OCI-LY1 (cell line): Measurements from ENCODE around the gene MACROD2.

Experiments used
- H2AFZ ChIP-seq: fragments of 200-600 bp; sonication (generic), shearing (Covaris generic); 2 replicates; pipeline ENCODE4 v1.6.0; 2014; ENCODE audit warnings: antibody characterized with exemption, mild to moderate bottlenecking, low read length
- H3F3A ChIP-seq: fragments of 200-600 bp; sonication (generic), shearing (Covaris generic); 2 replicates; pipeline ENCODE4 v1.6.0; 2014; ENCODE audit warnings: mild to moderate bottlenecking, antibody characterized with exemption, low read length, moderate library complexity; ENCODE audit not compliant: insufficient read depth
- H3K27ac ChIP-seq: fragments of 200-600 bp; sonication (generic); 2 replicates; pipeline ENCODE4 v1.5.1; 2014; ENCODE audit warnings: low read length, mixed run types, mild to moderate bottlenecking, low read depth; ENCODE audit not compliant: poor library complexity, severe bottlenecking
- H3K27me3 ChIP-seq: fragments of 200-600 bp; sonication (generic); 2 replicates; pipeline ENCODE4 v1.6.0; 2014; ENCODE audit warnings: antibody characterized with exemption, mild to moderate bottlenecking, low read length, moderate library complexity; ENCODE audit not compliant: insufficient read depth
- H3K36me3 ChIP-seq: fragments of 200-600 bp; sonication (generic); 2 replicates; pipeline ENCODE4 v1.6.1; 2014; ENCODE audit warnings: mild to moderate bottlenecking, antibody characterized with exemption, low read length, moderate library complexity, mixed read lengths; ENCODE audit not compliant: insufficient read depth
- H3K4me1 ChIP-seq: fragments of 200-600 bp; sonication (generic); 2 replicates; pipeline ENCODE4 v1.5.1; 2014; ENCODE audit warnings: mild to moderate bottlenecking, low read length, moderate library complexity; ENCODE audit not compliant: insufficient read depth, severe bottlenecking
- H3K4me2 ChIP-seq: fragments of 200-600 bp; sonication (generic), shearing (Covaris generic); 2 replicates; pipeline ENCODE4 v1.6.1; 2014; ENCODE audit warnings: low read length
- H3K4me3 ChIP-seq: fragments of 200-600 bp; sonication (generic); 2 replicates; pipeline ENCODE4 v1.5.1; 2014; ENCODE audit warnings: low read length, low read depth, mild to moderate bottlenecking, mixed read lengths; ENCODE audit not compliant: poor library complexity, severe bottlenecking
- H3K79me2 ChIP-seq: fragments of 200-600 bp; shearing (Covaris generic); 2 replicates; pipeline ENCODE4 v1.6.1; 2016; ENCODE audit warnings: mixed run types, low read length, mixed read lengths; ENCODE audit not compliant: insufficient read depth
- H3K9ac ChIP-seq: fragments of 200-600 bp; sonication (generic), shearing (Covaris generic); 2 replicates; pipeline ENCODE4 v1.6.1; 2014; ENCODE audit warnings: mild to moderate bottlenecking, low read length, mixed read lengths
- H3K9me2 ChIP-seq: fragments of 200-600 bp; sonication (generic), shearing (Covaris generic); 2 replicates; pipeline ENCODE4 v1.6.1; 2014; ENCODE audit warnings: low read depth, mild to moderate bottlenecking, low read length, mixed read lengths
- H3K9me3 ChIP-seq: fragments of 200-600 bp; shearing (Covaris generic); 2 replicates; pipeline ENCODE4 v1.6.1; 2014; ENCODE audit warnings: low read length, mixed read lengths
- H4K20me1 ChIP-seq: fragments of 200-600 bp; sonication (generic), shearing (Covaris generic); 2 replicates; pipeline ENCODE4 v1.6.0; 2016; ENCODE audit warnings: mild to moderate bottlenecking, low read length; ENCODE audit not compliant: insufficient read depth
- EZH2 ChIP-seq: fragments of 200-600 bp; sonication (generic), shearing (Covaris generic); IDR thresholded peaks from 2 replicates; pipeline ENCODE4 v1.8.0; 2017; ENCODE audit warnings: borderline replicate concordance, mixed run types, mild to moderate bottlenecking, antibody characterized with exemption, low read length, moderate library complexity, mixed read lengths
- TF ChIP-seq, protein P1 (sequence below): fragments of 200-600 bp; sonication (generic), shearing (Covaris generic); IDR thresholded peaks from 2 replicates; pipeline ENCODE4 v1.5.1; 2017; ENCODE audit warnings: mild to moderate bottlenecking, antibody characterized with exemption, low read length, moderate library complexity, mixed read lengths

Gene MACROD2

DNA sequence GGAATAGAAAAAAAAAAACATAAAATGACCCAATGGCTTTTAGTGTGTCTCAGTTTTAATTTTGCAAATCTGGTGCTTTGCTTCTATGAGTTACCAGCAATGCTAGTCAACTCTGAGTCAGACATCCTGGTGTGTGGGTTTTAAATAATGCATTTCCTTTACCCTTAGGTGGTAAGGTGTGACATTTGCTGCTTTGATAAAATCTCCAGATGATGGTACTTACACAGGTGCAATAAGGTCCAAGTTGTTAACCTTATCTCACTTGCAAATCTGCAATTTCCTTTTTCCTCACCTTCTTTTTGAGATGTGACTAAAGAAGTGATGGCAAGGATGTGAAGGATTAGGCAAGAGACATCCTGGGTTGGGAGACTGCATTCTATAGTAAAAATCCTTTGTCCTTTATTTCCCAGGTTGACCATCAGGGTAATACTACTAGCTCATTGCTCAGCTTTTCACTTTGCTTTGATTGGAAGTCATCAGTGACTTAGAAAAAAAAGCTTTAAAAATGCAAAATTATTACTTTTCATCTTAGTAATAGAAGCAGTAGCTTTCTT lies 1160.6 kb downstream of the MACROD2 start:
- Histone ChIP-seq H4K20me1 (no peaks in the 10 kb centered on the region), H3K4me1 (no peaks in the 10 kb centered on the region), H3K9me2 (no peaks in the 10 kb centered on the region), H3K27ac (no peak overlapping the region), H3K79me2 (no peaks in the 10 kb centered on the region), H3K27me3 (no peaks in the 10 kb centered on the region), H3K4me2 (no peak overlapping the region), H3K36me3 (no peaks in the 10 kb centered on the region), H3K9ac (no peak overlapping the region), H3F3A (no peaks in the 10 kb centered on the region), H3K9me3 (no peaks in the 10 kb centered on the region), H2AFZ (no peak overlapping the region), H3K4me3 (no peak overlapping the region)
- no peak for TF ChIP-seq EZH2
- TF ChIP-seq, protein P1, sequence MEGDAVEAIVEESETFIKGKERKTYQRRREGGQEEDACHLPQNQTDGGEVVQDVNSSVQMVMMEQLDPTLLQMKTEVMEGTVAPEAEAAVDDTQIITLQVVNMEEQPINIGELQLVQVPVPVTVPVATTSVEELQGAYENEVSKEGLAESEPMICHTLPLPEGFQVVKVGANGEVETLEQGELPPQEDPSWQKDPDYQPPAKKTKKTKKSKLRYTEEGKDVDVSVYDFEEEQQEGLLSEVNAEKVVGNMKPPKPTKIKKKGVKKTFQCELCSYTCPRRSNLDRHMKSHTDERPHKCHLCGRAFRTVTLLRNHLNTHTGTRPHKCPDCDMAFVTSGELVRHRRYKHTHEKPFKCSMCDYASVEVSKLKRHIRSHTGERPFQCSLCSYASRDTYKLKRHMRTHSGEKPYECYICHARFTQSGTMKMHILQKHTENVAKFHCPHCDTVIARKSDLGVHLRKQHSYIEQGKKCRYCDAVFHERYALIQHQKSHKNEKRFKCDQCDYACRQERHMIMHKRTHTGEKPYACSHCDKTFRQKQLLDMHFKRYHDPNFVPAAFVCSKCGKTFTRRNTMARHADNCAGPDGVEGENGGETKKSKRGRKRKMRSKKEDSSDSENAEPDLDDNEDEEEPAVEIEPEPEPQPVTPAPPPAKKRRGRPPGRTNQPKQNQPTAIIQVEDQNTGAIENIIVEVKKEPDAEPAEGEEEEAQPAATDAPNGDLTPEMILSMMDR = no peak

GRCh38 chr20:15158533-15158932 lies 1163.2 kb downstream of the MACROD2 start:
- H3K9me2 ChIP-seq = no peaks in the 10 kb centered on the region

GRCh38 chr20:15162079-15162647 lies 1166.8 kb downstream of the MACROD2 start:
- no peaks in the 10 kb centered on the region for H3K4me1 ChIP-seq
- H3K4me2 ChIP-seq = no peak overlapping the region

More at GRCh38 chr20:15158533-15158932, 1163.2 kb downstream of the MACROD2 start:
- Histone ChIP-seq H3K27me3 (no peaks in the 10 kb centered on the region), H3K79me2 (no peaks in the 10 kb centered on the region), H2AFZ (no peak overlapping the region), H4K20me1 (no peaks in the 10 kb centered on the region), H3F3A (no peaks in the 10 kb centered on the region), H3K4me1 (no peaks in the 10 kb centered on the region), H3K4me2 (no peak overlapping the region), H3K36me3 (no peaks in the 10 kb centered on the region), H3K27ac (no peak overlapping the region), H3K9ac (no peak overlapping the region), H3K9me3 (no peaks in the 10 kb centered on the region), H3K4me3 (no peak overlapping the region)
- no peak for TF ChIP-seq EZH2
- TF ChIP-seq, protein P1 = no peak

More at GRCh38 chr20:15162079-15162647, 1166.8 kb downstream of the MACROD2 start:
- Histone ChIP-seq H3K79me2 (no peaks in the 10 kb centered on the region), H3K9me2 (no peaks in the 10 kb centered on the region), H4K20me1 (no peaks in the 10 kb centered on the region), H2AFZ (no peak overlapping the region), H3K4me3 (no peak overlapping the region), H3K9ac (no peak overlapping the region), H3K27me3 (no peaks in the 10 kb centered on the region), H3K36me3 (no peaks in the 10 kb centered on the region), H3F3A (no peaks in the 10 kb centered on the region), H3K27ac (no peak overlapping the region), H3K9me3 (no peaks in the 10 kb centered on the region)
- TF ChIP-seq EZH2 = no peak
- TF ChIP-seq, protein P1 = no peak
